Naive thymus-derived CD8-positive, alpha-beta T cell (primary cell): ENCODE results near the gene COL4A1. TPM values are rescaled to one million over a fixed set of nuclear protein-coding genes. Genes with fewer than 3 reads are reported as not detected.
A peak's percentile ranks its signal among the peaks of the same experiment; 100 is the strongest.

ENCODE experiments used
- ATAC-seq, 2 donors: fragments of 150-1000 bp; cut with Tn5 transposase in 1 of 2; sonication (Bioruptor Pico), chemical (Tn5 transposase) in 1 of 2; 1 replicate in 1 of 2; 2 replicates in 1 of 2; pipeline ENCODE4 v1.10.0; 2021; ENCODE audit warnings: mild to moderate bottlenecking in 2 of 2, moderate library complexity in 2 of 2
- POLR2A ChIA-PET: fragments of 350-600 bp; sonication (Branson Sonifier 250); formaldehyde crosslinking; loops from one replicate; lab custom pipeline; 2021; ENCODE audit warnings: antibody characterized with exemption; lab: Charles Lee
- DNase-seq, 10 donors: peaks; one replicate each; pipeline versions ENCODE4 v3.0.0 to v3.0.0-alpha.2; 2020 to 2022
- H3K27ac Mint-ChIP-seq, 10 donors: one replicate each; pipeline ENCODE4 v1.8.0; 2020 to 2022; ENCODE audit warnings: mild to moderate bottlenecking in 10 of 10, mixed read lengths in 10 of 10, moderate library complexity in 4 of 10, inconsistent platforms in 1 of 10
- H3K27me3 Mint-ChIP-seq, 5 donors: one replicate each; pipeline ENCODE4 v1.8.0; 2021 to 2022; ENCODE audit warnings: mixed read lengths in 5 of 5
- H3K36me3 Mint-ChIP-seq, 3 donors: one replicate each; pipeline ENCODE4 v1.8.0; 2020 to 2022; ENCODE audit warnings: mixed read lengths in 3 of 3, mild to moderate bottlenecking in 2 of 3, inconsistent platforms in 1 of 3
- H3K4me1 Mint-ChIP-seq, 4 donors: one replicate each; pipeline ENCODE4 v1.8.0; 2021 to 2022; ENCODE audit warnings: mixed read lengths in 4 of 4
- H3K4me3 Mint-ChIP-seq, 10 donors: one replicate each; pipeline ENCODE4 v1.8.0; 2020 to 2022; ENCODE audit warnings: mild to moderate bottlenecking in 10 of 10, mixed read lengths in 10 of 10, moderate library complexity in 6 of 10, inconsistent platforms in 1 of 10
- H3K9me3 Mint-ChIP-seq, 9 donors: one replicate each; pipeline ENCODE4 v1.8.0; 2020 to 2022; ENCODE audit warnings: mixed read lengths in 9 of 9, mild to moderate bottlenecking in 3 of 9, inconsistent platforms in 1 of 9, moderate library complexity in 1 of 9
- polyA plus RNA-seq, 3 donors: library from polyadenylated mRNA; unstranded; fragments of 300-500 nt; fragmentation: Illumina TruSeq; gene quantifications; one replicate each; pipeline ENCODE4 v1.2.3, GENCODE V29; 2021
- total RNA-seq, 8 experiments: library from RNA in 2 of 8; stranded (reverse) in 2 of 8; gene quantifications; one replicate each; pipeline ENCODE4 v1.2.3 and lab custom pipeline; 2021 to 2026

The COL4A1 gene
- total and polyA plus RNA-seq, 5 experiments from 2014 or later, result not detected

GRCh38 chr13:110290153-110290552, 16.8 kb downstream of the COL4A1 start:
- POLR2A ChIA-PET, result no interaction called here
- Mint-ChIP-seq H3K4me3 (no peak overlapping the region), H3K27ac (no peak overlapping the region), H3K9me3 (peaks cover 0 to 2% (median 0%) of the 10 kb centered on the region in 9 donors), H3K27me3 (peaks cover 4 to 41% (median 4%) of the 10 kb centered on the region in 5 donors), H3K36me3 (no peaks in the 10 kb centered on the region), H3K4me1 (no peaks in the 10 kb centered on the region)
- no peak for DNase-seq
- ATAC-seq, result no peak

GRCh38 chr13:110289661-110290060, 17.3 kb downstream of the COL4A1 start:
- DNase-seq, result no peak
- ATAC-seq, result no peak
- POLR2A ChIA-PET, result no interaction called here
- Mint-ChIP-seq H3K36me3 (no peaks in the 10 kb centered on the region), H3K27me3 (peaks cover 4 to 41% (median 5%) of the 10 kb centered on the region in 5 donors), H3K4me1 (no peaks in the 10 kb centered on the region), H3K4me3 (no peak overlapping the region), H3K27ac (no peak overlapping the region), H3K9me3 (peaks cover 0 to 2% (median 0%) of the 10 kb centered on the region in 9 donors)

- H3K4me1 Mint-ChIP-seq, result no peaks in the 10 kb centered on the region
- no peak for DNase-seq
- peaks cover 4 to 36% (median 8%) of the 10 kb centered on the region in 5 donors for H3K27me3 Mint-ChIP-seq
- no peak for ATAC-seq
- POLR2A ChIA-PET, result no interaction called here
- H3K27ac Mint-ChIP-seq, result no peak overlapping the region
- peaks cover 0 to 2% (median 0%) of the 10 kb centered on the region in 9 donors for H3K9me3 Mint-ChIP-seq
- no peaks in the 10 kb centered on the region for H3K36me3 Mint-ChIP-seq
- no peak overlapping the region for H3K4me3 Mint-ChIP-seq
Observed at GRCh38 chr13:110289174-110289573, 17.8 kb downstream of the COL4A1 start.

GRCh38 chr13:110286833-110287819, 19.8 kb downstream of the COL4A1 start:
- Mint-ChIP-seq H3K9me3 (peaks cover 0 to 3% (median 0%) of the 10 kb centered on the region in 9 donors), H3K4me3 (no peak overlapping the region), H3K27me3 (peaks cover 6 to 26% (median 10%) of the 10 kb centered on the region in 5 donors), H3K4me1 (no peaks in the 10 kb centered on the region), H3K27ac (peak overlapping the region in 1 of 10 donors; percentile 18), H3K36me3 (no peaks in the 10 kb centered on the region)
- no peak for ATAC-seq
- POLR2A ChIA-PET, result no interaction called here
- DNase-seq, result no peak

GRCh38 chr13:110285991-110286832, 20.7 kb downstream of the COL4A1 start:
- ATAC-seq (no peak), DNase-seq (no peak)
- Mint-ChIP-seq H3K4me3 (no peak overlapping the region), H3K27me3 (peaks cover 6 to 18% (median 14%) of the 10 kb centered on the region in 5 donors), H3K36me3 (no peaks in the 10 kb centered on the region), H3K9me3 (peaks cover 0 to 3% (median 0%) of the 10 kb centered on the region in 9 donors), H3K4me1 (no peaks in the 10 kb centered on the region), H3K27ac (peak overlapping the region in 1 of 10 donors; percentile 18)
- POLR2A ChIA-PET, result no interaction called here

- Mint-ChIP-seq H3K27ac (peak overlapping the region in 1 of 10 donors; percentile 7), H3K9me3 (peaks cover 0 to 3% (median 0%) of the 10 kb centered on the region in 9 donors), H3K36me3 (no peaks in the 10 kb centered on the region), H3K27me3 (peaks cover 5 to 18% (median 12%) of the 10 kb centered on the region in 5 donors), H3K4me1 (no peaks in the 10 kb centered on the region), H3K4me3 (no peak overlapping the region)
- DNase-seq (no peak), ATAC-seq (no peak)
- POLR2A ChIA-PET, result no interaction called here
Observed at GRCh38 chr13:110284779-110285484, 22.0 kb downstream of the COL4A1 start.

GRCh38 chr13:110283736-110284517, 23.0 kb downstream of the COL4A1 start:
- Mint-ChIP-seq H3K4me3 (no peak overlapping the region), H3K4me1 (no peaks in the 10 kb centered on the region)

GRCh38 chr13:110282316-110282841, 24.6 kb downstream of the COL4A1 start:
- POLR2A ChIA-PET, result no interaction called here
- DNase-seq (no peak), ATAC-seq (no peak)
- Mint-ChIP-seq H3K4me1 (no peaks in the 10 kb centered on the region), H3K4me3 (no peak overlapping the region), H3K36me3 (no peaks in the 10 kb centered on the region), H3K9me3 (peaks cover 0 to 3% (median 0%) of the 10 kb centered on the region in 9 donors), H3K27me3 (peaks cover 4 to 23% (median 13%) of the 10 kb centered on the region in 5 donors), H3K27ac (no peak overlapping the region)

More at GRCh38 chr13:110283736-110284517, 23.0 kb downstream of the COL4A1 start:
- Mint-ChIP-seq H3K9me3 (peaks cover 0 to 3% (median 0%) of the 10 kb centered on the region in 9 donors), H3K36me3 (no peaks in the 10 kb centered on the region), H3K27ac (no peak overlapping the region), H3K27me3 (peaks cover 4 to 21% (median 13%) of the 10 kb centered on the region in 5 donors)
- POLR2A ChIA-PET, result no interaction called here
- no peak for ATAC-seq
- no peak for DNase-seq

- H3K27me3 Mint-ChIP-seq, result peaks cover 4 to 23% (median 13%) of the 10 kb centered on the region in 5 donors
- DNase-seq, result no peak
- no peaks in the 10 kb centered on the region for H3K4me1 Mint-ChIP-seq
- H3K4me3 Mint-ChIP-seq, result no peak overlapping the region
- ATAC-seq, result no peak
- no peaks in the 10 kb centered on the region for H3K36me3 Mint-ChIP-seq
- H3K27ac Mint-ChIP-seq, result no peak overlapping the region
- peaks cover 0 to 3% (median 0%) of the 10 kb centered on the region in 9 donors for H3K9me3 Mint-ChIP-seq
- POLR2A ChIA-PET, result no interaction called here
Observed at GRCh38 chr13:110281736-110282135, 25.2 kb downstream of the COL4A1 start.

- Mint-ChIP-seq H3K27me3 (peaks cover 4 to 18% (median 13%) of the 10 kb centered on the region in 5 donors), H3K9me3 (peaks cover 0 to 3% (median 0%) of the 10 kb centered on the region in 9 donors), H3K4me3 (no peak overlapping the region), H3K4me1 (no peaks in the 10 kb centered on the region), H3K36me3 (no peaks in the 10 kb centered on the region), H3K27ac (peak overlapping the region in 1 of 10 donors; percentile 11)
- POLR2A ChIA-PET, result no interaction called here
- ATAC-seq (no peak), DNase-seq (no peak)
Observed at GRCh38 chr13:110280985-110281688, 25.8 kb downstream of the COL4A1 start.
